Renal pelvis (tissue), 4 donors: ENCODE data around the gene ULK4. TPM values are rescaled to one million over a fixed set of nuclear protein-coding genes. Genes with fewer than 3 reads are reported as not detected.

Experiments used
- DNase-seq: peaks from one replicate; pipeline ENCODE4 v3.0.0-alpha.2; 2013
- polyA plus RNA-seq, 3 donors: library from polyadenylated mRNA; unstranded; fragments of 120-200 nt; gene quantifications; one replicate each; pipeline ENCODE4 v1.2.1, GENCODE V29; 2013; ENCODE audit not compliant: insufficient read length in 3 of 3

The ULK4 gene
- polyA plus RNA-seq, 3 donors: 4.9 to 5.6 (median 4.9) TPM

DNA sequence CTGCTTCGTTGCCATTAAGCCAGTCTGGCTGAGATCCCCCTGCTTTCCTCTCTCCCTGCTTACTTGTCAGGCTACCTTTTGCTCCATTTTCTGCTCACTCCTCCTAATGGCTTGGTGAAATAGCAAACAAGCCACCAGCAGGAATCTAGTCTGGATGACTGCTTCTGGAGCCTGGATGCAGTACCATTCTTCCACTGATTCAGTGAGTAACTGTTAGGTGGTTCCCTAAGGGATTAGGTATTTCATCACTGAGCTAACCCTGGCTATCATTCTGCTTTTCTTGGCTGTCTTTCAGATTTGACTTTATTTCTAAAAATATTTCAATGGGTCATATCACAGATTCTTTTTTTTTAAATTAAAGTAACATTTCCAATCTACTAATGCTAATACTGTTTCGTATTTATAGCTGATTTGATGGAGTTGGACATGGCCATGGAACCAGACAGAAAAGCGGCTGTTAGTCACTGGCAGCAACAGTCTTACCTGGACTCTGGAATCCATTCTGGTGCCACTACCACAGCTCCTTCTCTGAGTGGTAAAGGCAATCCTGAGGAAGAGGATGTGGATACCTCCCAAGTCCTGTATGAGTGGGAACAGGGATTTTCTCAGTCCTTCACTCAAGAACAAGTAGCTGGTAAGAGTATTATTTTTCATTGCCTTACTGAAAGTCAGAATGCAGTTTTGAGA is 737.6 kb downstream of the ULK4 start:
- DNase-seq: no peak

DNA sequence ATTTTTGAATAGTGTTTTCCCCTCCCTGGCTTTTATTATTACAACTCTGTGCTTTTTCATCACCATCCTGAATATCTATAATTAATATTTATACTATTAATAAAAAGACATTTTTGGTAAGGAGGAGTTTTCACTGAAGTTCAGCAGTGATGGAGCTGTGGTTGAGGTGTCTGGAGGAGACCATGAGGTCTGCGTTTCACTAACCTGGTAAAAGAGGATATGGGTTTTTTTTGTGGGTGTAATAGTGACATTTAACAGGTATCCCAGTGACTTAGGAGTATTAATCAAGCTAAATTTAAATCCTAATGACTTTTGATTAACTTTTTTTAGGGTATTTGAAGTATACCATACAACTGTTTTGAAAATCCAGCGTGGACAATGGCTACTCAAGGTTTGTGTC is 738.2 kb downstream of the ULK4 start:
- DNase-seq: no peak

DNA sequence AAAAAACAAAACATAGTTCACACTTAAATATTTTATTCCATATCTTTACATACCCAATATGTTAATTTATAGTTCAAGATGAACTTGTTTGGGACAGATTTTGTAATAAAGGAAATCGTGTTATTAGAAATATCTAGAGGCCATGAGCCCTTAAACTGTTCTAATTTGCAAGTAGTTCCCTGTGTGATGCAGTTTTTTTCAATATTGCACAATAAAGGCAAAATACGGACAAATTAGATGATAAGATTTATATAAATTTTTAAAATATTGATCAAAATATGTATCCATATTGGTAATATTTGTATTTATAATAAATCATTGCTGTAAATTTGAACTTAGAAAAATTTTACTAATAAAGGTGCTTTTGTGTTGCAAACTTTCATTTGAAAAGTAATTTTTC is 738.8 kb downstream of the ULK4 start:
- no peak for DNase-seq

DNA sequence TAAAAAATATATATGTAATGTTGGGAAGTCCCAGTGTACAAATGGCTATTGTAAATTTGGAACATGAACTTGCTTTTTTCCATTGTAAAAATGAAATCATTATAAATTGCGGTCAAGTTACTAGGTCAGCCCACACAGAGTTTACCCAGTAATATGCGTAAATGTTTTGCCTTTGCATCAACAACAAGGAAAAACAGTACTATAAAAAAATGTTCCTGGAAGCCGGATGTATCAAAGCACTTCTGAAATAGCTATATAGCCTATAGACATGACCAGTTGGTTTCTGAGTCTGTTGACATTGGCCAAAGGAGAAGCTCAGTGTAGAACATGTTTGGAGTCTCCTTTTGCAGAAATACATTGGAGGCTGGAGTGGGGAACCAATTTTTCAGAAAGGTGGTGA is 739.4 kb downstream of the ULK4 start:
- no peak for DNase-seq

- DNase-seq: no peak
These were observed 739.9 kb downstream of the ULK4 start for GRCh38 chr3:41222012-41222411.

DNA sequence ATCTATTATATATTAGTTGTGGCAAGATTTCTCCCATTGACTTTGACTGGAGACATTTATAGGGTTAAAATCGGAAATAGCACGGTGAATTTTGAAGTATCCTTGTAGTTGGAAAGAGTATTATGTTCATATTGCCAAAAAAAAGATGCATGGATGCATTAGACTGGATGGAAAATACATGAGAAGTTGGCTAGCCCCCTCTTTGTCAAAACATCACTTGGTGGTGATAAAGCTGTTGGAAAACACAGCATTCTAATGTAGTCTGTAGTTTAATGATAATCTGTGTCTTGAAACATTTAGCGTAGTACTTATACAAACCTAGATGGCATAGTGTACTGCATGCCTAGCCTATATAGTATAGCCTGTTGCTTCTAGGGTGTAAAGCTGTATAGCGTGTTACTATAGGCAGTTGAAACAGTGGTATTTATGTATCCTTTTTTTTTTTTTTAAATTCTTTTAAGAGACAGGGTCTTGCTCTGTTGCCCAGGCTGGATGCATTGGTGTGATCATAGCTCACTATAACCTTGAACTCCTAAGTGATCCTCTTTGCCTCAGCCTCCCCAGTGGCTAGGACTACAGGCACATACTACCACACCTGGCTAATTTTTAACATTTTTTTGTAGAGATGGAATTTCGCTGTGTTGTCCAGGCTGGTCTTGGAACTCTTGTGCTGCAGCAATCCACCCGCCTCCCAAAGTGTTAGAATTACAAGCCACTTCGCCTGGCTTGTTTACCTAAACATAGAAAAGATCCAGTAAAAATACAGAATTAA is 740.8 kb downstream of the ULK4 start:
- DNase-seq: no peak

GRCh38 chr3:41219424-41219823 is 742.5 kb downstream of the ULK4 start:
- DNase-seq: no peak

GRCh38 chr3:41216993-41217392 is 744.9 kb downstream of the ULK4 start:
- DNase-seq: no peak

GRCh38 chr3:41216422-41216821 is 745.5 kb downstream of the ULK4 start:
- DNase-seq: no peak

- no peak for DNase-seq
These were observed 748.3 kb downstream of the ULK4 start for GRCh38 chr3:41213588-41213987.

DNA sequence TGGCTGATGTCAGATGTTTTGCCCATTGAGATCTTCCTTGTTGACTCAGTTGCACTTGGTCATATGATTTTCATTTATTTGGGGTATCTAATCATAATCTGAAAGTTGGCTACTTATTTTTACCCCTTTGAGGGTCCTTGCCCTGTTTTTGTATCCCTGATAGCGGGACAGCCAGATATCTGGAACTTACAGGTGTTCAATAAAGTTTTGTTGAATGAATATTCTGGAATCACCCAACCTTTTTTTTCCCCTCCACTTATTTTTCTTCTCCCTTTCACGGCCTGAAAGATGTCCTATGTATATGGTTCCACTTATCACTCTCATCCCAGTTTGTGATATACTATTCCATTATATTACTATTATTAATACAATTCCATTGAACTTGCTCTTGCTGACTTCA is 749.8 kb downstream of the ULK4 start:
- DNase-seq: no peak

DNA sequence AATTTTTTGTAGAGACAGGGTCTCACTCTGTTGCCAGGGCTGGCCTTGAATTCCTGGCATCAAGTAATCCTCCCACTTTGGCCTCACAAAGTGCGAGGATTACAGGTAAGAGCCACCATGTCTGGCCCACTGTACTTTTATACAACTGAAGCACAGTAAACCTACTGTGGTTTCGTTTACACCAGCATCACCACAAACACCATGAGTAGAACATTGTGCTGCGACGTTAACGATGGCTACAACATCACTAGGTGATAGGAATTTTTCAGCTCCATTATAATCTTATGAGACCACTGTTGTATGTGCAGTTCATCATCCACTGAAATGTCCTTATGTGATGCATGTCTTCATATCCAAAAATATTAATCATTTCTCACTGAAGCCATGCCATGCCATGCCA is 750.9 kb downstream of the ULK4 start:
- DNase-seq: no peak

DNA sequence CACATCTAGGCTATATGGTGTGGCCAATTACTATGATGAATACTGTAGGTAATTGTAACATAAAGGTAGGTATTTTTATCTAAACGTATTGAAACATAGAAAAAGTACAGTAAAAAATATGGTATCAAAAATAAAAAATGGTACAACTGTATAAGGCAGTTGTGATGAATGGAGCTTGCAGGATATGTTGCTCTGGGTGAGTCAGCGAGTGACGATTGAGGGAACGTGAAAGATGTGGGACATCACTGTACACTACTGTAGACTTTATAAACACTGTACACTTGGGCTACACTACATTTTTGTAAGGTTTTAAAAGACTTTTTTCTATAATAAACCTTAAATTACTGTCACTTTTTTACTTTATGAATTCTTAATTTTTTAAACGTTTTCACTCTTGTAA is 752.3 kb downstream of the ULK4 start:
- DNase-seq: no peak

DNA sequence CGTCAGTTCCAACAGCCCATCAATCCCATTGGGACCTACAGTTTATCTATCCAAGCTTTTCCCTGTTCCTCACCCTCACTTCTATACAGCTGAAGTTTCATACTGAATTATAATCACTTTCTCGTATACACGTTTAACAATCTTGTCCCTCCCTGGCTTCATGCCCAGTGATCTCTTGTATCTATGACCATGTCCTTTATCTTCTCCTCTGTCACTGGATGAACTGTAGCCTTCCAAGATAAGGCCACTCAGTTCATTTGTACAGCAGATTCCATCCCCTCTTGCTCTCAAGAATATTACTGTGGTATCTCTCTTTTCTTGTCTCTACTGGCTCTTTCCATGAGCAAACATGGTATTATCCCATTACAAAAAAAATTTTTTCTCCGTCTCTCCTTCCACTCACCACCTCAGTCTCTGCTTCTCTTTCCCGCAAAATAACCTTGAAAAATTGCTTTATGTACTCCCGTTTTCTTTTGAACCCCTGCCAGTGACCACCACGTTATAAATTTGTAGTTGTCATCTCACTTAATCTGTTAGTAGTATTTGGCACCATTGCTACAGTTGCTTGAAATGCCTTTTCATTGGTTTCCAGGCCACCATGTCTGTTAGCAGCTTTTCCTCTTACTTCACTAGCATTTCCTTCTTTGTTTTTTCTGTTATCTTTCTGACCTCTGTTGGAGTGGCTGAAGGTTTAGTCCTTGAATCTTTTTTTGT is 753.2 kb downstream of the ULK4 start:
- DNase-seq: no peak

DNA sequence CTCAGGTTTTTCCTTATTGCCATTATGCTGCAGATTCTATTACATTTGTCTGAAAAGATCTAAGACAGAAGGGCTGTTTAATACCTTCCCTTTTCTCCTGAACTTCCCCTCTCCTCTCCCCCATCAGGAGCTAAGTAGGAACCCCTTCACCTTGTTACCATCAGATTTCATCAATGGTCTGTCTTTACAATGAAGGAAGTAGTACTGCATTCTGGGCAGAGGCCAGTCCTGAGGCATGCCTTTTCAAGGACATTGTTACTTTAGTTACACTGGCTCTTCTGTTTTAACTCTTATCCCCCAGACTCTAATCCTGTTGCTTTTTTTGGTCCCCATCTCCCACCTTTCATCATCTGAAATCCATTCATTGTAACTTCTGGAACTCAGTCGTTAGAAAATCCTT is 754.5 kb downstream of the ULK4 start:
- no peak for DNase-seq

GRCh38 chr3:41205591-41205990 is 756.3 kb downstream of the ULK4 start:
- DNase-seq: no peak

- no peak for DNase-seq
These were observed 757.5 kb downstream of the ULK4 start for GRCh38 chr3:41204369-41204768.

DNA sequence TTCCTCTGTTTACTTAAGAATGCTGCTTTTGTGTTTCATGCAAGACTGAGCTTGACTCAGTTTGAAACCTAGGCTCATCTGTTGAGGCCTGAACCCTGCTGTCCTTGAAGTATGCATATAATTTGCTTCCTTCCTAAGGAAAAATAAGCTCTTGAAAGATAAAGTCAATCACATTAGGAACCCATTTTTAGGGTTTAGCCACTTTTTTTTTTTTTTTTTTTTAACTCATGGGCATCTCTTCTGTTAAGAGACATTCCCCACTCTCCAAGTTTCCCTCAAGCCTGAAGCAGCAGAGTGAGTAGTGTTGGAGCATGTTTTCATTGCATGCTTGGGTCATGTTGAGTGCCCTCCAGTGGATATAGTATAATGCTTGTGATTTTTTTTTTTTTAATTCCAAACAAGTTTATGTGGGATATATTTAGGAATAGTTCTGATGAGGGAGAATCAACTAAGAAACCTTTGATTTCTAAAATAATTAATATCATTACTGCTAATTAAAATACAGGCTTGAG is 759.0 kb downstream of the ULK4 start:
- DNase-seq: peak; percentile 42

- no peak for DNase-seq
These were observed 759.6 kb downstream of the ULK4 start for GRCh38 chr3:41202075-41202833.

- DNase-seq: no peak
These were observed 761.3 kb downstream of the ULK4 start for GRCh38 chr3:41200669-41201021.

DNA sequence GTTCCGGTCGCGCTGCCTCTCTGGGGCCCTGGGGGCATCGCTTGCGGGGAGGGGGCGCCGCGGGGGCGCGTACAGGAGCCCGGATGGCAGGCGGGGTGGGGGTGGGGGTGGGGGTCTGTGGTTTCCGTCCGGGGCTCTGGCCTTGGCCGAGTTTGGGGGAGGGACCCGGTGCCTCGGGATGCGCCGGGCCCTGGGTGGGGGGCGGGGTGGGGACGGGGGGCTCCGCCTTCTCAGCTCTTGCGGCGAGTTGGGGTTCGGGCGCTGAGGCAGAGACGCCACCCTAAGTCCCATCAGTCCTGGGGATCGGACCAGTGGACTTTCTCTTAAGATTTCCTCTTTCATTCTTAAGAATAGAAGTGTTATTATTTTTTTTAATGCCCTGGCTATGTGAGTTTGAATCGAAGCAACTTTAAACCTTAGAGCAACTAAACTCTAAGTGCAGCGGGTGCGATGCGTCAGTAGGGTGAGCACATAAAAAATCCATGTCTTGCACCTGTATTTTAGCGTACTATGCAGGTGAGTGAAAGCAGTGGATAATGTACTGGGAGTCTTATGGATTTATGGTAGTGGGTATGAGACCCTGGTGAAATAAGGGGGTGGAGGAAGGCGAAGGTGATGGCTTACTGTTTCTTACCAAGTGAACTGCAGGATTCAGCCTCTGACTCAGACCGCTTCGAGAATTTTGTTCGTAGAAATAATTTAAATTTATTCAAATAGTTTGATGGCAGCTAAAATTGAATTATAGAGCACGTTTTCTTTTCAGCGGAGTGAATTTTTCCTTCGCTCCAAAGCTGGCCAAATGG is 761.8 kb downstream of the ULK4 start:
- DNase-seq: no peak
